OCI-LY3 (cell line): Measurements from ENCODE around the gene SETDB1.

ENCODE experiments used
- H2AFZ ChIP-seq: fragments of 200-600, 300-600 bp; shearing (Covaris generic); 2 replicates; pipeline ENCODE4 v1.6.0; 2014; ENCODE audit warnings: antibody characterized with exemption, low read depth, low read length
- H3K27ac ChIP-seq: fragments of 200-600, 300-600 bp; sonication (generic); 2 replicates; pipeline ENCODE4 v1.5.1; 2014; ENCODE audit warnings: mild to moderate bottlenecking, low read length, moderate library complexity, mixed read lengths
- H3K27me3 ChIP-seq: fragments of 200-600, 300-600 bp; sonication (generic); 2 replicates; pipeline ENCODE4 v1.6.1; 2014; ENCODE audit warnings: low read depth, low read length, mixed read lengths
- H3K36me3 ChIP-seq: fragments of 200-600, 300-600 bp; sonication (generic); replicated peaks from 2 replicates; pipeline ENCODE3; 2014; ENCODE audit warnings: low read depth, low read length, mixed read lengths
- H3K4me1 ChIP-seq: fragments of 300-600, 200-600 bp; sonication (generic); 2 replicates; pipeline ENCODE4 v1.6.1; 2014; ENCODE audit warnings: low read length, mixed read lengths
- H3K4me2 ChIP-seq: fragments of 200-600, 300-600 bp; sonication (generic); 2 replicates; pipeline ENCODE4 v1.6.1; 2014; ENCODE audit warnings: low read length, mixed read lengths
- H3K4me3 ChIP-seq: fragments of 300-600, 200-600 bp; sonication (generic); 2 replicates; pipeline ENCODE4 v1.5.1; 2014; ENCODE audit warnings: antibody characterized with exemption, mild to moderate bottlenecking, low read length, moderate library complexity
- H3K79me2 ChIP-seq: fragments of 300-600, 200-600 bp; shearing (Covaris generic); 2 replicates; pipeline ENCODE4 v1.6.1; 2014; ENCODE audit warnings: mild to moderate bottlenecking, low read length, mixed read lengths
- H3K9ac ChIP-seq: fragments of 300-600, 200-600 bp; shearing (Covaris generic); 2 replicates; pipeline ENCODE4 v1.6.0; 2014; ENCODE audit warnings: mild to moderate bottlenecking, low read length, moderate library complexity
- H3K9me3 ChIP-seq: fragments of 200-600, 300-600 bp; shearing (Covaris generic); 2 replicates; pipeline ENCODE4 v1.6.1; 2014; ENCODE audit warnings: low read length, mixed read lengths; ENCODE audit not compliant: insufficient read depth
- H4K20me1 ChIP-seq: fragments of 200-600, 300-600 bp; sonication (generic); 2 replicates; pipeline ENCODE4 v1.6.1; 2016; ENCODE audit warnings: low read length, mixed read lengths; ENCODE audit not compliant: insufficient read depth
- CTCF ChIP-seq: fragments of 200-600, 300-600 bp; sonication (generic); IDR thresholded peaks from 2 replicates; pipeline ENCODE4 v1.5.1; 2014; ENCODE audit warnings: antibody characterized with exemption, low read length, low read depth
- EZH2phosphoT487 ChIP-seq: fragments of 200-600 bp; shearing (Covaris generic); IDR thresholded peaks from 2 replicates; pipeline ENCODE4 v1.6.1; 2018; ENCODE audit warnings: antibody characterized with exemption, mixed run types, low read depth

SETDB1 gene

GRCh38 chr1:150906813-150907212, 19.4 kb upstream of the SETDB1 start:
- Histone ChIP-seq H3K27ac (no peak overlapping the region), H3K4me1 (no peaks in the 10 kb centered on the region), H3K4me2 (no peak overlapping the region), H2AFZ (no peak overlapping the region), H3K36me3 (no peaks in the 10 kb centered on the region), H3K27me3 (no peaks in the 10 kb centered on the region), H3K9ac (no peak overlapping the region), H4K20me1 (no peaks in the 10 kb centered on the region), H3K9me3 (0 out of 2 replicates have a peak, but pooled peaks cover 5% of the 10 kb centered on the region), H3K79me2 (no peaks in the 10 kb centered on the region), H3K4me3 (no peak overlapping the region)
- TF ChIP-seq EZH2phosphoT487 (no peak), CTCF (no peak)

GRCh38 chr1:150909585-150910180, 16.5 kb upstream of the SETDB1 start:
- no peak for TF ChIP-seq EZH2phosphoT487
- no peak for TF ChIP-seq CTCF
- H3K27ac ChIP-seq: no peak overlapping the region
- no peak overlapping the region for H3K9ac ChIP-seq
- H3K79me2 ChIP-seq: no peaks in the 10 kb centered on the region
- H3K4me3 ChIP-seq: no peak overlapping the region
- H3K27me3 ChIP-seq: no peaks in the 10 kb centered on the region
- H3K9me3 ChIP-seq: 0 out of 2 replicates have a peak, but pooled peaks cover 5% of the 10 kb centered on the region
- H2AFZ ChIP-seq: no peak overlapping the region
- H3K4me1 ChIP-seq: no peaks in the 10 kb centered on the region
- H3K4me2 ChIP-seq: no peak overlapping the region
- no peaks in the 10 kb centered on the region for H4K20me1 ChIP-seq
- H3K36me3 ChIP-seq: no peaks in the 10 kb centered on the region

GRCh38 chr1:150912623-150913022, 13.5 kb upstream of the SETDB1 start:
- TF ChIP-seq EZH2phosphoT487 (no peak), CTCF (no peak)
- no peaks in the 10 kb centered on the region for H3K4me1 ChIP-seq
- no peak overlapping the region for H3K27ac ChIP-seq
- no peaks in the 10 kb centered on the region for H3K27me3 ChIP-seq
- no peak overlapping the region for H3K4me3 ChIP-seq
- H3K4me2 ChIP-seq: no peak overlapping the region
- H3K9ac ChIP-seq: no peak overlapping the region
- no peak overlapping the region for H2AFZ ChIP-seq
- no peaks in the 10 kb centered on the region for H4K20me1 ChIP-seq
- no peaks in the 10 kb centered on the region for H3K36me3 ChIP-seq
- no peaks in the 10 kb centered on the region for H3K79me2 ChIP-seq
- H3K9me3 ChIP-seq: 0 out of 2 replicates have a peak, but pooled peaks cover 5% of the 10 kb centered on the region

- TF ChIP-seq EZH2phosphoT487 (no peak), CTCF (no peak)
- H3K4me2 ChIP-seq: no peak overlapping the region
- H3K9ac ChIP-seq: no peak overlapping the region
- no peak overlapping the region for H2AFZ ChIP-seq
- H3K4me3 ChIP-seq: no peak overlapping the region
- H3K9me3 ChIP-seq: no peaks in the 10 kb centered on the region
- H4K20me1 ChIP-seq: no peaks in the 10 kb centered on the region
- no peaks in the 10 kb centered on the region for H3K79me2 ChIP-seq
- no peaks in the 10 kb centered on the region for H3K27me3 ChIP-seq
- no peak overlapping the region for H3K27ac ChIP-seq
- peaks cover 6% of the 10 kb centered on the region for H3K4me1 ChIP-seq
- H3K36me3 ChIP-seq: no peaks in the 10 kb centered on the region
Observed at GRCh38 chr1:150917387-150917786, 8.8 kb upstream of the SETDB1 start.
